B cell (primary cell): Measurements from ENCODE around the gene DNAJA2.

Experiments
- EZH2 ChIP-seq: IDR thresholded peaks from 2 replicates; pipeline ENCODE4 v1.6.1; 2012; ENCODE audit warnings: borderline replicate concordance, low read depth, mild to moderate bottlenecking, moderate library complexity, low read length; ENCODE audit not compliant: insufficient read depth, poor library complexity, severe bottlenecking
- TF ChIP-seq, protein P1 (sequence below): fragments of 200-600 bp; IDR thresholded peaks from one replicate; pipeline ENCODE4 v1.8.0; 2022; ENCODE audit warnings: antibody characterized with exemption, mild to moderate bottlenecking

DNA sequence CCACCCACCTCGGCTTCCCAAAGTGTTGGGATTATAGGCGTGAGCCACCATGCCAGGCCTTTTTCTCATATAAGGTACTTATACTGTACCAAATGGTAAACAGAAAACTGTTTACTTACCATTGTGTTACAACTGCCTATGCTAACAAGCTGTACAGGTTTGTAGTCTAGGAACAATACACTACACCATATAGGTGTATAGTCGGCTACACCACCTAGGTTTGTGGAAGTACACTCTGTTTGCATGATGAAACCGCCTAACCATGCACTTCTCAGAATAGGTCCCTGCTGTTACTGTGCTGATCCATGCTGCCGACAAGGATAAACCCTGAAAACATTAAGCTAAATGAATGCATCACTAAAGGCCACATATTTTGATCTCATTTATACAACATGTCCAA, 18.9 kb downstream of the DNAJA2 start:
- TF ChIP-seq, protein P1, sequence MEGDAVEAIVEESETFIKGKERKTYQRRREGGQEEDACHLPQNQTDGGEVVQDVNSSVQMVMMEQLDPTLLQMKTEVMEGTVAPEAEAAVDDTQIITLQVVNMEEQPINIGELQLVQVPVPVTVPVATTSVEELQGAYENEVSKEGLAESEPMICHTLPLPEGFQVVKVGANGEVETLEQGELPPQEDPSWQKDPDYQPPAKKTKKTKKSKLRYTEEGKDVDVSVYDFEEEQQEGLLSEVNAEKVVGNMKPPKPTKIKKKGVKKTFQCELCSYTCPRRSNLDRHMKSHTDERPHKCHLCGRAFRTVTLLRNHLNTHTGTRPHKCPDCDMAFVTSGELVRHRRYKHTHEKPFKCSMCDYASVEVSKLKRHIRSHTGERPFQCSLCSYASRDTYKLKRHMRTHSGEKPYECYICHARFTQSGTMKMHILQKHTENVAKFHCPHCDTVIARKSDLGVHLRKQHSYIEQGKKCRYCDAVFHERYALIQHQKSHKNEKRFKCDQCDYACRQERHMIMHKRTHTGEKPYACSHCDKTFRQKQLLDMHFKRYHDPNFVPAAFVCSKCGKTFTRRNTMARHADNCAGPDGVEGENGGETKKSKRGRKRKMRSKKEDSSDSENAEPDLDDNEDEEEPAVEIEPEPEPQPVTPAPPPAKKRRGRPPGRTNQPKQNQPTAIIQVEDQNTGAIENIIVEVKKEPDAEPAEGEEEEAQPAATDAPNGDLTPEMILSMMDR, result no peak
- no peak for TF ChIP-seq EZH2
